ENCODE results near the gene MALAT1. TPM values are rescaled to one million over a fixed set of nuclear protein-coding genes. Genes with fewer than 3 reads are reported as not detected.
A peak's percentile ranks its signal among the peaks of the same experiment; 100 is the strongest.

The MALAT1 gene
- total and polyA plus RNA-seq, 4 donors: 228 to 18,225 (median 8,236) TPM

DNA sequence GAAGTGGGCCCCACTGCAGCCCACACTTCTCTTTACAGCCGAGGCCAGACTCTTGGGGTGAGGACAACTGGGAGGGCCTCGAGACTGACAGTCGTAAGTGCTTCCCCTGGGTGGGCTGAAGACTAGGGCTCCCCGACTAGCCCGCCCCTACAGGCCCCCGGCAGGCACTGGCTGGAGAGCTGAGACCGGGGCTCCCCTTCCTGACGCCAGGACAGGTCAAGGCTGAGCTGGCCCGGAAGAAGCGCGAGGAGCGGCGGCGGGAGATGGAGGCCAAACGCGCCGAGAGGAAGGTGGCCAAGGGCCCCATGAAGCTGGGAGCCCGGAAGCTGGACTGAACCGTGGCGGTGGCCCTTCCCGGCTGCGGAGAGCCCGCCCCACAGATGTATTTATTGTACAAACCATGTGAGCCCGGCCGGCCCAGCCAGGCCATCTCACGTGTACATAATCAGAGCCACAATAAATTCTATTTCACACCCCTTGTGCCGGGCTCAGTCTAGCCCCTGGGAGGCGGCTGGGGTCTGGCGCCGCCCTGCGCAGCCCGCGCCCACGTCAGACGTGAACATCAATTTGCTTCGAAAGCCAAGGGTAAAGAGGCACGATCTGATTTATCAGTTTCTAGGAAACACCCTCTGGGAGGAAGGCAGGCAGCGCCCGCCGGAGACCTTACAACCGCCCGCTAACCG lies 39.5 kb downstream of the MALAT1 start:
- no peaks in the 10 kb centered on the region for H3K36me3 ChIP-seq (ENCODE audit: control insufficient read depth in 1 of 2, insufficient read depth in 2 of 2, low read length in 1 of 2)
- H3K4me1 ChIP-seq (ENCODE audit: control insufficient read depth in 1 of 2, insufficient read depth in 2 of 2, low read length in 2 of 2): no peaks in the 10 kb centered on the region
- intact Hi-C loops (cut with DNase I): no loop called here
- no peak overlapping the region for H3K27ac ChIP-seq (ENCODE audit: low read depth in 1 of 2, low read length in 2 of 2)
- no peaks in the 10 kb centered on the region for H3K9me3 ChIP-seq (ENCODE audit: control insufficient read depth, low read length)
- H3K27me3 ChIP-seq (ENCODE audit: control insufficient read depth in 1 of 2, insufficient read depth in 2 of 2, low read length in 1 of 2): no peaks in the 10 kb centered on the region
- 82 to 85% methylated on average over 38 to 43 of the region's 43 CpGs for WGBS, 2 donors
- ATAC-seq (ENCODE audit: low FRiP score) (no peak), DNase-seq (no peak)
- no peak overlapping the region for H3K4me3 ChIP-seq (ENCODE audit: low read length in 2 of 2)

DNA sequence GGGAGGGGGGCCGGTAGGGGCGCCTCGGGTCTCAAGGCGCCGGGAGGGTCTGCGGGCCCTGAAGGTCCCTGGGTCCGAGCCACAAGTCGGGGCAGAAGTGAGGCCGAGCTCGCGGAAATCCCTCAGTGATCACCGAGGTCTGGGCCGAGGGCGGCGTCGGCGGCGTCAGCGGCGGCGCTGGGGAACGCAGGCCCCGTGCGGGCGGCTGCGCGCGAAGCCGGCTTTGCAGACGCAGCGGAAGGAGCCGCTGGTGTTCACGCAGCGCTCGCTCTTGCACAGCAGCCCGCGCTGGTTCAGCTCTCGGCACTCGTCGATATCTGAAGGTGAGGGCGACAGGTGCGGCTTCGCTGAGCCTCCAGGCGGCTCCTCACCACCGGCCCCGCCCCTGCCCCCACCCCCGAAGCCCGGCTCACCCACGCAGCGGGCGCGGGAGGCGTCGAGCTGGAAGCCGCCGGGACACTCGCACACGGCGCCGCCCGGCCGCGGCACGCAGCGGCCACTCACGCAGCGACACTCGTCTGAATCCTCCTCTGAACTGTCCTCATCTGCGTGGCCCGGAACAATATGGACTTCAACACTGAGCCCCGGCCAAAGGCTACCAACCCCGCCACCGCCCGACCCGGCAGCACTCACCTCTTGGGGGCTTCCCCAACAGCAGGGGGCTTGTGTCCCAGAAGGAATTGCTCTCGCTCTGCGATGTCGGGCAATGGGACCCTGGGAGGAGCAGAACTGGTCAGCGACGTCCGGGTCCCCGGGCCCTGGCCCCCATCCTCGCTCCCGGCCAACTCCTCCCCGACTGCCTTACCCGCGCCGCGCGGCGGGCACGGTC lies 40.3 kb downstream of the MALAT1 start:
- ATAC-seq (ENCODE audit: low FRiP score): no peak
- WGBS, 2 donors: 86 to 87% methylated on average over 89 to 92 of the region's 92 CpGs
- Histone ChIP-seq H3K4me3 (ENCODE audit: low read length in 2 of 2) (no peak overlapping the region), H3K27ac (ENCODE audit: low read depth in 1 of 2, low read length in 2 of 2) (peak overlapping the region in 1 of 2 donors; percentile 6), H3K27me3 (ENCODE audit: control insufficient read depth in 1 of 2, insufficient read depth in 2 of 2, low read length in 1 of 2) (no peaks in the 10 kb centered on the region), H3K36me3 (ENCODE audit: control insufficient read depth in 1 of 2, insufficient read depth in 2 of 2, low read length in 1 of 2) (no peaks in the 10 kb centered on the region), H3K4me1 (ENCODE audit: control insufficient read depth in 1 of 2, insufficient read depth in 2 of 2, low read length in 2 of 2) (no peaks in the 10 kb centered on the region), H3K9me3 (ENCODE audit: control insufficient read depth, low read length) (no peaks in the 10 kb centered on the region)
- no peak for DNase-seq
- intact Hi-C loops (cut with DNase I): no loop called here

DNA sequence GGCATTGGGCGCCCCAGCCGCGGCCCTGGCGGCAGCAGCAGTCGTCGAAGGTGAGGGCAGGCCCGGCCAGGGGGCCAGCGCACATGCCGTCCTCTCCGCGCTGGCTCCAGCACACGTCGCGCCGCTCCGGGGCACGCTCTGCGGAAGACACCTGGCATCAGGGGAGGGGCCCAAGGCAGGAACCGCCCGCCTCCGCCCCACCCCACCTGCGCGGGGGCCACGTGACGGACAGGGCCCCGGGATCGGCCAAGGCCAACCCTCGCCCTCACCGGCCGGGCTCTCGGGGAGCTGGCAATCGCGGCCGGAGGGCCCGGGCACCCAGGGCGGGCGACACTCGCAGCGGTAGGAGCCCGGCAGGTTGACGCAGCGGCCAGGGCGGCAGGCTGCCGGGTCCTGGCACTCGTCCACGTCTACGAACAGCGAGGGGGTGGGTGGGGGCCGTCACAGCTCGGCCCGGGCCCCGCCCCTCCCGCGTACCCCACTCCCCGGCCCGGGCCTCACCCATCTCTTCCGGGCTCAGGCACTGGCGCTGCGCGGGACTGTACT lies 41.0 kb downstream of the MALAT1 start:
- 25 to 26% methylated on average over 39 to 60 of the region's 60 CpGs for WGBS, 2 donors
- no peaks in the 10 kb centered on the region for H3K9me3 ChIP-seq (ENCODE audit: control insufficient read depth, low read length)
- no peaks in the 10 kb centered on the region for H3K27me3 ChIP-seq (ENCODE audit: control insufficient read depth in 1 of 2, insufficient read depth in 2 of 2, low read length in 1 of 2)
- ATAC-seq (ENCODE audit: low FRiP score) (no peak), DNase-seq (no peak)
- no peaks in the 10 kb centered on the region for H3K36me3 ChIP-seq (ENCODE audit: control insufficient read depth in 1 of 2, insufficient read depth in 2 of 2, low read length in 1 of 2)
- no peak overlapping the region for H3K4me3 ChIP-seq (ENCODE audit: low read length in 2 of 2)
- H3K4me1 ChIP-seq (ENCODE audit: control insufficient read depth in 1 of 2, insufficient read depth in 2 of 2, low read length in 2 of 2): no peaks in the 10 kb centered on the region
- H3K27ac ChIP-seq (ENCODE audit: low read depth in 1 of 2, low read length in 2 of 2): peak overlapping the region in 1 of 2 donors; percentile 6
- intact Hi-C loops (cut with DNase I): loop anchor here (1.0 to 5.0 kb wide), 4 partner anchors 19 to 72 kb away; partner anchors contain the start of genes LTBP3 (in 1 of the 2) and MAP3K11 (in 1 of the 2)

DNA sequence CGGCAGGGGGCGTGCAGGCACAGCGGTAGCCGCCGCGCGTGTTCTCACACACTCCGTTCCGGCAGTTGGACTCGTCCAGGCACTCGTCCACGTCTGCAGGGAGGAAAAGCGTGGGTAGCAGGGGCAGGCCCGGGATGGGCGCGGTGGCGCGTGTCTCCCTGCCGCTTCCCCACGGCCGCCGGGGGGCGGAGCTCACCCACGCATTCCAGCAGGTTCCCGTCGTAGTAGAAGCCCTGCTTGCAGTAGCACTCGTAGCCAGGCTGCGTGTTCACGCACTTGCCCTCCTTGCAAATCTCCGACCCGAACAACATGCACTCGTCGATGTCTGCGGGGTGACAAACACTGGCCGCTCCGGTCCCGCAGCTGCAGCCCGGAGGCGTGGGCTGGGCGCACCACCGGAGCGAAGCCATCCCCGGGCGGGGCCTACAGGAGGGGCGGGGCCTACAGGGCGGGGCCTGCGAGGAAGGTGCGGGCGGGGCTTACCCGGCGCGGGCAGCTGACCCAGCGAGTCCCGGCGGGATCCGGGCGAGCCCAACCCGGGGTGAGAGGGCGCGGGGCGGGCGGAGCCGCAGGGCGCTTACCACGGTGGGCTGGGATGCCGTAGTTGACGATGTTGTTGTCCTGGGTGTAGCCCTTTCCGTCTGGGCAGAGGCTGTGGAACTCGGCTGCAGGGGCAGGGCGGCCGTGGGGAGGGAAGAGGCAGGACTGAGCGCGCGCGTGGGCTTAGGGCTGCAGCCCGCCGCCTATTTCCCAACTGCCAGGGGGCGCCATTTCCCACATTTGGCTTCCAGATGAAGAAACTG lies 41.6 kb downstream of the MALAT1 start:
- DNase-seq: peak; percentile 93 to 97
- H3K9me3 ChIP-seq (ENCODE audit: control insufficient read depth, low read length): no peaks in the 10 kb centered on the region
- no peak overlapping the region for H3K4me3 ChIP-seq (ENCODE audit: low read length in 2 of 2)
- ATAC-seq (ENCODE audit: low FRiP score): peak; percentile 95
- intact Hi-C loops (cut with DNase I): loop anchor here (1.0 to 5.0 kb wide), 4 partner anchors 18 to 72 kb away; partner anchors contain the start of genes LTBP3 (in 1 of the 2) and MAP3K11 (in 1 of the 2)
- H3K27me3 ChIP-seq (ENCODE audit: control insufficient read depth in 1 of 2, insufficient read depth in 2 of 2, low read length in 1 of 2): no peaks in the 10 kb centered on the region
- peak overlapping the region in 1 of 2 donors; percentile 85 for H3K27ac ChIP-seq (ENCODE audit: low read depth in 1 of 2, low read length in 2 of 2)
- H3K4me1 ChIP-seq (ENCODE audit: control insufficient read depth in 1 of 2, insufficient read depth in 2 of 2, low read length in 2 of 2): no peaks in the 10 kb centered on the region
- WGBS, 2 donors: 1% methylated on average over 76 to 78 of the region's 78 CpGs
- no peaks in the 10 kb centered on the region for H3K36me3 ChIP-seq (ENCODE audit: control insufficient read depth in 1 of 2, insufficient read depth in 2 of 2, low read length in 1 of 2)

DNA sequence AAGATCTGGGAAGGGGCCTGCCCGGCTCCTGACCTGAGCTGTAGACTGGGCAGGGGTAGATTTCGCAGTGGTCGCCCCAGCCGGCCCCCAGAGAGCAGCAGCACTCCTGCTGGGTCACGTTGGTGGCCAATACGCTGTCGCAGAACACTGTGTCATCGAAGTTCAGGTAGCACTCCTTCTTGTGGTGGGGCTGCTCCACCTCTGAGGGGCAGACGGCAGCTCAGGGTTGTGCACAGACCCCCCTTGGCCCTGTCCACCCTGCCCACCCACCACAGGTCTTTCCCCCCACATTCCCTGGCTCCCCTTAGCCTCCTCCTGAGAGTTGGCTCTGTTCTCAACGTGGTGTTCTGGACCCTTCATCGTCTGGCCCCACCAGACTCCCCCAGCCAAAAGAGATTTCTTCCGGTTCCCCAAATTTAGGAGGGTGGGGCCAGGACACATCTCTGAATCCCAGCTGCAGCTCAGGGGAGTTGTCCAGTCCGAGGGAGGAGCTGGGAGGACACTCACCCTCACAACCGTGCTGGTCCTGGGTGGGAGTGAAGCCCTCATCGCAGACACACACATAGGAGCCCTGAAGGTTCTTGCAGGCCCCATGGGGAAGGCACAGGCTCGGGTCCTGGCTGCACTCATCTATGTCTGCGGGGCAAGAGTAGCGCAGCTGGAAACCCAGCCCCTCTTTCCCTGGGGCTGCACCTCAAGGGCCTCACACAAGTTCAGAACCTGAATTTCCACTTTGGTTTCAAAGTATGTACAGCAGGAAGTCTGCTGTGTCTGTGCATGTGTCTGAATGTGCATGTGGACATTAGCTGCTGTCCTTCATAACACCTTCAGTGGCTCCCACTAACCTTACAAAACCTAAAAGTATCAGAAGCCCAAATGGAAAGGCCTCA lies 42.5 kb downstream of the MALAT1 start:
- Histone ChIP-seq H3K36me3 (ENCODE audit: control insufficient read depth in 1 of 2, insufficient read depth in 2 of 2, low read length in 1 of 2) (no peaks in the 10 kb centered on the region), H3K9me3 (ENCODE audit: control insufficient read depth, low read length) (no peaks in the 10 kb centered on the region), H3K27ac (ENCODE audit: low read depth in 1 of 2, low read length in 2 of 2) (peak overlapping the region in 1 of 2 donors; percentile 85), H3K27me3 (ENCODE audit: control insufficient read depth in 1 of 2, insufficient read depth in 2 of 2, low read length in 1 of 2) (no peaks in the 10 kb centered on the region), H3K4me1 (ENCODE audit: control insufficient read depth in 1 of 2, insufficient read depth in 2 of 2, low read length in 2 of 2) (no peaks in the 10 kb centered on the region), H3K4me3 (ENCODE audit: low read length in 2 of 2) (no peak overlapping the region)
- intact Hi-C loops (cut with DNase I): loop anchor here (2.0 to 5.0 kb wide), 3 partner anchors 17 to 71 kb away; partner anchors contain the start of genes LTBP3 (in 1 of the 2) and MAP3K11 (in 1 of the 2)
- WGBS, 2 donors: 42% methylated on average over 18 of the region's 18 CpGs
- ATAC-seq (ENCODE audit: low FRiP score) (no peak), DNase-seq (no peak)

DNA sequence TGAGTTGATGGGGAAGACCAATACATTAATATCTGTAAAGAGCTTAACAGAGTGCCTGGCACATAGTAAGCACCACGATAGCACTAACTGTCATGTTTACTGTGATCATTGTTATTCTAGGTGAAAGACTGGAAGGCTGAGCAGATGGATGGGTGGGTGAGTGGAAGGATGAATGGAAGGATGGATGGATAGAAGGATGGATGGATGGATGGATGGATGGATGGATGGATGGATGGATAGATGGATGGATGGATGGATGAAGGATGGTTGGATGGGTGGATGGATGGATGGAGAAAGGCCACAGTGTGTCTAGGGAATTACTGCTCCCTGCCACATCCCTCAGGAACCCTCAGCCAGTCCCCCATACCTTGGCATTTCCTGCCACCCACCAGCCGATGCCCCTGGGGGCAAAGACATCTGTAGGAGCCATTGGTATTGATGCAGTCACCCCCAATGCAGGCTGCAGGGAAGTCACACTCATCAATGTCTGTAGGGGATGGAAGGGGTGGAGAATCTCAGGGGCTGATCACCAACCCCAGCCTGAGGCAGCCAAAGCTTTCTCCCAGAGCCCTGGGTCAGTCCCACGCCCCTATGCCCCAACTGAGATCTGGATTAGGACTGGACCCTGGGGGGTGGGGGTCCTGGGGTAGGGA lies 44.0 kb downstream of the MALAT1 start:
- no peak overlapping the region for H3K4me3 ChIP-seq (ENCODE audit: low read length in 2 of 2)
- ATAC-seq (ENCODE audit: low FRiP score) (no peak), DNase-seq (no peak)
- intact Hi-C loops (cut with DNase I): loop anchor here in 1 of 2 donors (5.0 kb wide), 2 partner anchors 49 to 69 kb away; partner anchors contain the start of gene MAP3K11
- WGBS, 2 donors: 86 to 87% methylated on average over 3 of the region's 3 CpGs
- no peaks in the 10 kb centered on the region for H3K9me3 ChIP-seq (ENCODE audit: control insufficient read depth, low read length)
- H3K36me3 ChIP-seq (ENCODE audit: control insufficient read depth in 1 of 2, insufficient read depth in 2 of 2, low read length in 1 of 2): no peaks in the 10 kb centered on the region
- no peaks in the 10 kb centered on the region for H3K4me1 ChIP-seq (ENCODE audit: control insufficient read depth in 1 of 2, insufficient read depth in 2 of 2, low read length in 2 of 2)
- H3K27ac ChIP-seq (ENCODE audit: low read depth in 1 of 2, low read length in 2 of 2): no peak overlapping the region
- no peaks in the 10 kb centered on the region for H3K27me3 ChIP-seq (ENCODE audit: control insufficient read depth in 1 of 2, insufficient read depth in 2 of 2, low read length in 1 of 2)

DNA sequence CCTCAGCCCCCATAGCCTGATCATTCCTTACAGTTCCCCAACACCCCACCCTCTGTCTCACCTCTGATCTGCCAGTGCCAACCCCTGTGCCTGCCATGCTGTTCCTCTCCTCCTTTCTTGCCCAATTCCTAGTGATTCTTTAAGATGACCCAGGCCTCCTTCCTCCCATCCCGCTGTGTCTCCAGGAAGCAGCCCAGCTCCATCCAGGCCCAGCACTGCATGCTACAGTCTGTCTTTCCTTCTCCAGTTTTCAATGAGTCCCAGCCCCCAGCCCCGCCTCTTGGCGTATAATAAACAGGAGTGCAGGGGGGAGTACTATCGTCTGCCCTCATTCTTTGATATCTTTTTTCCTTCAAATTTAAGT lies 47.0 kb downstream of the MALAT1 start:
- Histone ChIP-seq H3K36me3 (ENCODE audit: control insufficient read depth in 1 of 2, insufficient read depth in 2 of 2, low read length in 1 of 2) (no peaks in the 10 kb centered on the region), H3K4me1 (ENCODE audit: control insufficient read depth in 1 of 2, insufficient read depth in 2 of 2, low read length in 2 of 2) (no peaks in the 10 kb centered on the region), H3K9me3 (ENCODE audit: control insufficient read depth, low read length) (no peaks in the 10 kb centered on the region), H3K4me3 (ENCODE audit: low read length in 2 of 2) (no peak overlapping the region), H3K27me3 (ENCODE audit: control insufficient read depth in 1 of 2, insufficient read depth in 2 of 2, low read length in 1 of 2) (no peaks in the 10 kb centered on the region), H3K27ac (ENCODE audit: low read depth in 1 of 2, low read length in 2 of 2) (no peak overlapping the region)
- DNase-seq: no peak
- no peak for ATAC-seq (ENCODE audit: low FRiP score)
- intact Hi-C loops (cut with DNase I): no loop called here
- 84 to 87% methylated on average over 4 of the region's 4 CpGs for WGBS, 2 donors

All from aorta (tissue), 5 donors.